SK-N-SH (cell line): ENCODE results near the gene ESF1. TPM values are rescaled to one million over a fixed set of nuclear protein-coding genes. Genes with fewer than 3 reads are reported as not detected.

Experiments
- CTCF ChIA-PET: fragments of 300-600, 350-600 bp; formaldehyde crosslinking; extraction: SDS; loops from one replicate; lab custom pipeline; 2021; lab: Yijun Ruan, JAX
- POLR2A ChIA-PET: fragments of 350-600 bp; sonication (Branson Sonifier 250); formaldehyde crosslinking; extraction: SDS; loops from one replicate; lab custom pipeline; 2020; ENCODE audit warnings: antibody characterized with exemption, inconsistent platforms; lab: Yijun Ruan, JAX
- DNase-seq: peaks from one replicate; pipeline ENCODE4 v3.0.0; 2012
- H2AFZ ChIP-seq: fragments of 200-600 bp; sonication (generic); 2 replicates; pipeline ENCODE4 v1.8.1; 2016; ENCODE audit warnings: antibody characterized with exemption, mild to moderate bottlenecking, low read depth
- H3F3A ChIP-seq: fragments of 200-600 bp; sonication (generic); replicated peaks from 2 replicates; pipeline ENCODE3; 2016; ENCODE audit warnings: antibody characterized with exemption, mild to moderate bottlenecking; ENCODE audit not compliant: insufficient read depth
- H3K27ac ChIP-seq, 2 experiments: fragments of 200-500 bp in 1 of 2; fragments of 200-600 bp in 1 of 2; sonication (Bioruptor generic) in 1 of 2; sonication (generic), shearing (Covaris generic) in 1 of 2; 2 replicates each; pipeline versions ENCODE4 v1.5.1 to v1.6.1; 2014 to 2016; ENCODE audit warnings: low read depth in 2 of 2, inconsistent platforms in 1 of 2, low read length in 1 of 2, mild to moderate bottlenecking in 1 of 2, mixed read lengths in 1 of 2
- H3K27me3 ChIP-seq: fragments of 200-600 bp; sonication (generic), shearing (Covaris generic); 2 replicates; pipeline ENCODE4 v1.6.1; 2016; ENCODE audit warnings: mixed run types; ENCODE audit not compliant: insufficient read depth
- H3K36me3 ChIP-seq, 2 experiments: fragments of 200-500 bp in 1 of 2; fragments of 200-600 bp in 1 of 2; sonication (Bioruptor generic) in 1 of 2; sonication (generic) in 1 of 2; replicated peaks in 1 of 2; 2 replicates each; pipeline versions ENCODE3 to v1.5.1; 2014 to 2016; ENCODE audit warnings: low read length in 1 of 2, mild to moderate bottlenecking in 1 of 2; ENCODE audit not compliant: insufficient read depth in 2 of 2, control insufficient read depth in 1 of 2
- H3K4me1 ChIP-seq, 2 experiments: fragments of 200-500 bp in 1 of 2; fragments of 200-600 bp in 1 of 2; sonication (Bioruptor generic) in 1 of 2; sonication (generic), shearing (Covaris generic) in 1 of 2; 2 replicates each; pipeline versions ENCODE4 v1.5.1 to v1.6.1; 2014 to 2016; ENCODE audit warnings: low read depth in 1 of 2, low read length in 1 of 2, mixed run types in 1 of 2; ENCODE audit not compliant: insufficient read depth in 2 of 2, control insufficient read depth in 1 of 2
- H3K4me2 ChIP-seq: fragments of 200-600 bp; sonication (generic), shearing (Covaris generic); 2 replicates; pipeline ENCODE4 v1.6.1; 2017; ENCODE audit warnings: mixed run types
- H3K4me3 ChIP-seq, 2 experiments: fragments of 200-500 bp in 1 of 2; fragments of 200-600 bp in 1 of 2; sonication (Bioruptor generic) in 1 of 2; sonication (generic), shearing (Covaris generic) in 1 of 2; 2 replicates each; pipeline versions ENCODE4 v1.5.1 to v1.8.1; 2014 to 2016; ENCODE audit warnings: low read depth in 2 of 2, inconsistent platforms in 1 of 2, low read length in 1 of 2, mild to moderate bottlenecking in 1 of 2, mixed read lengths in 1 of 2, moderate library complexity in 1 of 2
- H3K79me2 ChIP-seq: fragments of 200-600 bp; sonication (generic); 2 replicates; pipeline ENCODE4 v1.8.1; 2017; ENCODE audit warnings: mild to moderate bottlenecking; ENCODE audit not compliant: insufficient read depth
- H3K9ac ChIP-seq: fragments of 200-600 bp; sonication (generic); 2 replicates; pipeline ENCODE4 v1.6.1; 2017; ENCODE audit warnings: mixed run types
- H3K9me2 ChIP-seq: fragments of 200-600 bp; sonication (generic); 2 replicates; pipeline ENCODE4 v1.6.1; 2017; ENCODE audit warnings: mixed run types
- H3K9me3 ChIP-seq: fragments of 200-600 bp; sonication (generic); 2 replicates; pipeline ENCODE4 v1.6.1; 2017; ENCODE audit warnings: mixed run types, mild to moderate bottlenecking, moderate library complexity
- H4K20me1 ChIP-seq: fragments of 200-600 bp; sonication (generic); 2 replicates; pipeline ENCODE4 v1.6.1; 2017; ENCODE audit warnings: mild to moderate bottlenecking, mixed run types; ENCODE audit not compliant: insufficient read depth
- EP300 ChIP-seq, 2 experiments: IDR thresholded peaks; 2 replicates each; pipeline versions ENCODE4 v1.4.0 to v1.6.1; 2012; ENCODE audit warnings: borderline replicate concordance in 1 of 2, low read depth in 1 of 2, low read length in 1 of 2
- FOSL2 ChIP-seq: IDR thresholded peaks from 2 replicates; pipeline ENCODE4 v1.4.0; 2012; ENCODE audit warnings: low read depth, mild to moderate bottlenecking, moderate library complexity, borderline replicate concordance
- FOXJ3 ChIP-seq: sonication (generic); formaldehyde crosslinking; IDR thresholded peaks from 2 replicates; pipeline ENCODE4 v1.5.1; 2020; ENCODE audit warnings: mild to moderate bottlenecking, missing genetic modification reagents
- FOXM1 ChIP-seq: IDR thresholded peaks from 2 replicates; pipeline ENCODE4 v1.4.0; 2012; ENCODE audit warnings: low read depth, mild to moderate bottlenecking
- GABPA ChIP-seq: IDR thresholded peaks from 2 replicates; pipeline ENCODE4 v1.4.0; 2012; ENCODE audit warnings: low read depth, mild to moderate bottlenecking
- NRF1 ChIP-seq: IDR thresholded peaks from 2 replicates; pipeline ENCODE4 v1.6.1; 2012; ENCODE audit warnings: low read depth, mild to moderate bottlenecking, low read length
- RAD21 ChIP-seq: IDR thresholded peaks from 2 replicates; pipeline ENCODE4 v1.6.1; 2012; ENCODE audit warnings: mild to moderate bottlenecking, low read length
- RCOR1 ChIP-seq: fragments of 150-350 bp; IDR thresholded peaks from 2 replicates; pipeline ENCODE4 v1.6.1; 2017; ENCODE audit warnings: antibody characterized with exemption, low read length
- RFX5 ChIP-seq: IDR thresholded peaks from 2 replicates; pipeline ENCODE4 v1.6.1; 2012; ENCODE audit warnings: mild to moderate bottlenecking, improper control_type of control experiment, low read length
- RXRA ChIP-seq: IDR thresholded peaks from 2 replicates; pipeline ENCODE4 v1.4.0; 2012; ENCODE audit warnings: low read depth, mild to moderate bottlenecking, borderline replicate concordance
- SIN3A ChIP-seq: IDR thresholded peaks from 2 replicates; pipeline ENCODE4 v1.6.1; 2012; ENCODE audit warnings: low read depth, mild to moderate bottlenecking, low read length, moderate library complexity, borderline replicate concordance
- TAF1 ChIP-seq: IDR thresholded peaks from 2 replicates; pipeline ENCODE4 v1.6.1; 2012; ENCODE audit warnings: low read depth, mild to moderate bottlenecking, low read length, moderate library complexity, borderline replicate concordance
- TCF12 ChIP-seq: IDR thresholded peaks from 2 replicates; pipeline ENCODE4 v1.4.0; 2012
- WGBS: methylation state at CpG from one replicate; pipeline ENCODE4 v1.1.6; 2017; ENCODE audit warnings: low lambda C conversion rate; 5-methylcytosine and 5-hydroxymethylcytosine counted together
- polyA plus RNA-seq, 3 experiments: library from polyadenylated mRNA; depleted of rRNA; stranded (reverse); fragments of >200 nt; gene quantifications; 2 replicates each; pipeline ENCODE4 v1.2.3, GENCODE V29; 2012
- TF ChIP-seq, protein P1 (sequence below): IDR thresholded peaks from 2 replicates; pipeline ENCODE4 v1.4.0; 2012; ENCODE audit warnings: low read depth
- TF ChIP-seq, protein P2 (sequence below): IDR thresholded peaks from 2 replicates; pipeline ENCODE4 v1.4.0; 2012; ENCODE audit warnings: low read depth, borderline replicate concordance
- TF ChIP-seq, protein P3 (sequence below): fragments of 200-600 bp; sonication (generic); IDR thresholded peaks from 2 replicates; pipeline ENCODE4 v1.6.1; 2017; ENCODE audit warnings: antibody characterized with exemption, mild to moderate bottlenecking, moderate library complexity
- TF ChIP-seq, protein P4 (sequence below): IDR thresholded peaks from 2 replicates; pipeline ENCODE4 v1.4.0; 2012; ENCODE audit warnings: low read depth, borderline replicate concordance
- TF ChIP-seq, protein P5 (sequence below): fragments of 150-350 bp; IDR thresholded peaks from 2 replicates; pipeline ENCODE4 v1.6.1; 2017; ENCODE audit warnings: antibody characterized with exemption, low read length, low read depth, borderline replicate concordance
- TF ChIP-seq, protein P6 (sequence below): fragments of 150-350 bp; IDR thresholded peaks from 2 replicates; pipeline ENCODE4 v1.6.1; 2016; ENCODE audit warnings: mild to moderate bottlenecking, low read depth, low read length

ESF1 gene
- polyA plus RNA-seq, 1 of the 3 experiments (the other 2 are of a cell fraction) = 1.4 TPM

DNA sequence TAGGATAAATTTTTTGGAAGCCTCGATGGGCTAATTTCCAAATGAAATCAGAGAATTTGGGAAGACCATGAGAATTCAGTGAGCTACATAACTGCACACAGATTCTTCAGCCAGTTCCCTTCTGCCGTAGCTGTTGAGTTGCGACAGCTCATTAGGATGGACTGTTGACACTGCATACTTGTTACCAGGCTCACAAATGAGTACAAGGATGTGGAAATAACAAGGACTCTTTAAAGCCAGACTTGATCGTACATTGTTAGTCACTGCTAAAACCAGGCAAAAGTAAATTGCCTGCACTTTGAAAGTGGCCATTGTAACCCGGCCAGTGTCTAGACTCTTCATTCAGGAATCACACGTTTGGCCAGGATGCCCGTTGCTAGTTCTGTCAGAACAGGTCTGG lies 37.2 kb upstream of the ESF1 start:
- ChIA-PET POLR2A (no interaction called here), CTCF (interaction anchor here (1.2 kb wide), 1 partner anchor 233 kb away, joined by 3 read pairs; no protein-coding TSS in a partner anchor)
- 91% methylated on average over 7 of the region's 7 CpGs for WGBS

DNA sequence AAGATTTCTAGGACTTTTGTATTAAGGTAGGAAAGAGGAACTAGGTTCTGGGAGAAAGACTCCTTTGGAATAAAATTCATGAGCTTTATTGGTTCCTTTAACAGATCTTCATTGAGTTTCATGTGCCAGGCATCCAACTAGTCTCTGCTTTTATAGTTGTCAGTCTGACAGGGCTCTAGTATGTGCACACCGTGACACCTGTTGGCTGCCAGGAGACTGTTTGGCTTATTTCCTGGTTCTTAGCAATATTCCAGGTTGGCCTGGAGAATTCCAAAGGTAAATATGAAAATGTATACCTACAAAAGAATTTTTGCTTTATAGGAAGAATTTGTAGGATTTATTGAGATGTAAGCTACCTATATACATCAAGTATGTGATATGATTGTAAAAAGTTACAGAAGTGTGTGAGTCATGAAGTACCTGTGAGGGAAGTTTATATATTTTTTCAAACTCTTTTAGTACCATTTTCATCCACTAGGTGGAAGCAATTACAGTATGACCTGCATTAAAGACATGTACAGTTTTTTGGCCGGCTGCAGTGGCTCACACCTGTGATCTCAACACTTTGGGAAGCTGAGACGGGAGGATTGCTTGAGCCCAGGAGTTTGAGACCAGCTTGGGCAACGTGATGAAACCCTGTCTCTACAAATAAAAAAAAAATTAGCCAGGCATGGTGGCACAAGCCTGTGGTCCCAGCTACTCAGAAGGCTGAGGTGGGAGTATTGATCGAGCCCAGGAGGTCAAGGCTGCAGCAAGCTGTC lies 35.3 kb upstream of the ESF1 start:
- Histone ChIP-seq H2AFZ (no peak overlapping the region), H3K9me2 (no peaks in the 10 kb centered on the region), H3K4me1 (peaks cover 0 to 10% of the 10 kb centered on the region in 2 experiments; a peak in 1 of 4 replicates), H3K4me3 (peak overlapping the region in 1 of 2 experiments; percentile 9; a peak in 1 of 4 replicates), H3K9ac (no peak overlapping the region), H3K27ac (no peak overlapping the region), H3K36me3 (peaks cover 31 to 38% of the 10 kb centered on the region in 2 experiments), H3K27me3 (no peaks in the 10 kb centered on the region), H3K4me2 (no peak overlapping the region), H3F3A (peaks cover 4% of the 10 kb centered on the region), H4K20me1 (no peaks in the 10 kb centered on the region), H3K79me2 (no peaks in the 10 kb centered on the region), H3K9me3 (no peaks in the 10 kb centered on the region)
- DNase-seq = peak; percentile 44
- ChIA-PET POLR2A (no interaction called here), CTCF (interaction anchor here (0.7 to 2.7 kb wide), 25 partner anchors 9 to 321 kb away, joined by 3 to 44 read pairs (median 5); no protein-coding TSS in a partner anchor)
- WGBS = 29% methylated on average over 5 of the region's 5 CpGs
- TF ChIP-seq RCOR1 (no peak), TAF1 (no peak), RAD21 (peak; percentile 62), FOSL2 (no peak), GABPA (no peak), FOXJ3 (CRISPR knock-in tag) (no peak), SIN3A (no peak), NRF1 (no peak), RXRA (no peak), RFX5 (no peak), FOXM1 (no peak), EP300 (IDR thresholded peaks at IDR 0.05; ENCODE audit: borderline replicate concordance in 1 of 2, low read depth in 1 of 2, low read length in 1 of 2) (no peak), TCF12 (no peak)
- TF ChIP-seq, protein P1, sequence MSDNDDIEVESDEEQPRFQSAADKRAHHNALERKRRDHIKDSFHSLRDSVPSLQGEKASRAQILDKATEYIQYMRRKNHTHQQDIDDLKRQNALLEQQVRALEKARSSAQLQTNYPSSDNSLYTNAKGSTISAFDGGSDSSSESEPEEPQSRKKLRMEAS = no peak
- TF ChIP-seq, protein P2, sequence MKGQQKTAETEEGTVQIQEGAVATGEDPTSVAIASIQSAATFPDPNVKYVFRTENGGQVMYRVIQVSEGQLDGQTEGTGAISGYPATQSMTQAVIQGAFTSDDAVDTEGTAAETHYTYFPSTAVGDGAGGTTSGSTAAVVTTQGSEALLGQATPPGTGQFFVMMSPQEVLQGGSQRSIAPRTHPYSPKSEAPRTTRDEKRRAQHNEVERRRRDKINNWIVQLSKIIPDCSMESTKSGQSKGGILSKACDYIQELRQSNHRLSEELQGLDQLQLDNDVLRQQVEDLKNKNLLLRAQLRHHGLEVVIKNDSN = no peak
- TF ChIP-seq, protein P3, sequence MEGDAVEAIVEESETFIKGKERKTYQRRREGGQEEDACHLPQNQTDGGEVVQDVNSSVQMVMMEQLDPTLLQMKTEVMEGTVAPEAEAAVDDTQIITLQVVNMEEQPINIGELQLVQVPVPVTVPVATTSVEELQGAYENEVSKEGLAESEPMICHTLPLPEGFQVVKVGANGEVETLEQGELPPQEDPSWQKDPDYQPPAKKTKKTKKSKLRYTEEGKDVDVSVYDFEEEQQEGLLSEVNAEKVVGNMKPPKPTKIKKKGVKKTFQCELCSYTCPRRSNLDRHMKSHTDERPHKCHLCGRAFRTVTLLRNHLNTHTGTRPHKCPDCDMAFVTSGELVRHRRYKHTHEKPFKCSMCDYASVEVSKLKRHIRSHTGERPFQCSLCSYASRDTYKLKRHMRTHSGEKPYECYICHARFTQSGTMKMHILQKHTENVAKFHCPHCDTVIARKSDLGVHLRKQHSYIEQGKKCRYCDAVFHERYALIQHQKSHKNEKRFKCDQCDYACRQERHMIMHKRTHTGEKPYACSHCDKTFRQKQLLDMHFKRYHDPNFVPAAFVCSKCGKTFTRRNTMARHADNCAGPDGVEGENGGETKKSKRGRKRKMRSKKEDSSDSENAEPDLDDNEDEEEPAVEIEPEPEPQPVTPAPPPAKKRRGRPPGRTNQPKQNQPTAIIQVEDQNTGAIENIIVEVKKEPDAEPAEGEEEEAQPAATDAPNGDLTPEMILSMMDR = peak; percentile 77
- TF ChIP-seq, protein P4, sequence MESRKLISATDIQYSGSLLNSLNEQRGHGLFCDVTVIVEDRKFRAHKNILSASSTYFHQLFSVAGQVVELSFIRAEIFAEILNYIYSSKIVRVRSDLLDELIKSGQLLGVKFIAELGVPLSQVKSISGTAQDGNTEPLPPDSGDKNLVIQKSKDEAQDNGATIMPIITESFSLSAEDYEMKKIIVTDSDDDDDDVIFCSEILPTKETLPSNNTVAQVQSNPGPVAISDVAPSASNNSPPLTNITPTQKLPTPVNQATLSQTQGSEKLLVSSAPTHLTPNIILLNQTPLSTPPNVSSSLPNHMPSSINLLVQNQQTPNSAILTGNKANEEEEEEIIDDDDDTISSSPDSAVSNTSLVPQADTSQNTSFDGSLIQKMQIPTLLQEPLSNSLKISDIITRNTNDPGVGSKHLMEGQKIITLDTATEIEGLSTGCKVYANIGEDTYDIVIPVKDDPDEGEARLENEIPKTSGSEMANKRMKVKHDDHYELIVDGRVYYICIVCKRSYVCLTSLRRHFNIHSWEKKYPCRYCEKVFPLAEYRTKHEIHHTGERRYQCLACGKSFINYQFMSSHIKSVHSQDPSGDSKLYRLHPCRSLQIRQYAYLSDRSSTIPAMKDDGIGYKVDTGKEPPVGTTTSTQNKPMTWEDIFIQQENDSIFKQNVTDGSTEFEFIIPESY = no peak
- TF ChIP-seq, protein P5, sequence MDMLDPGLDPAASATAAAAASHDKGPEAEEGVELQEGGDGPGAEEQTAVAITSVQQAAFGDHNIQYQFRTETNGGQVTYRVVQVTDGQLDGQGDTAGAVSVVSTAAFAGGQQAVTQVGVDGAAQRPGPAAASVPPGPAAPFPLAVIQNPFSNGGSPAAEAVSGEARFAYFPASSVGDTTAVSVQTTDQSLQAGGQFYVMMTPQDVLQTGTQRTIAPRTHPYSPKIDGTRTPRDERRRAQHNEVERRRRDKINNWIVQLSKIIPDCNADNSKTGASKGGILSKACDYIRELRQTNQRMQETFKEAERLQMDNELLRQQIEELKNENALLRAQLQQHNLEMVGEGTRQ = no peak
- TF ChIP-seq, protein P6, sequence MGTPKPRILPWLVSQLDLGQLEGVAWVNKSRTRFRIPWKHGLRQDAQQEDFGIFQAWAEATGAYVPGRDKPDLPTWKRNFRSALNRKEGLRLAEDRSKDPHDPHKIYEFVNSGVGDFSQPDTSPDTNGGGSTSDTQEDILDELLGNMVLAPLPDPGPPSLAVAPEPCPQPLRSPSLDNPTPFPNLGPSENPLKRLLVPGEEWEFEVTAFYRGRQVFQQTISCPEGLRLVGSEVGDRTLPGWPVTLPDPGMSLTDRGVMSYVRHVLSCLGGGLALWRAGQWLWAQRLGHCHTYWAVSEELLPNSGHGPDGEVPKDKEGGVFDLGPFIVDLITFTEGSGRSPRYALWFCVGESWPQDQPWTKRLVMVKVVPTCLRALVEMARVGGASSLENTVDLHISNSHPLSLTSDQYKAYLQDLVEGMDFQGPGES = no peak

More for the DNA sequence above, 37.2 kb upstream of the ESF1 start:
- H3K9me2 ChIP-seq = no peaks in the 10 kb centered on the region
- TF ChIP-seq FOXJ3 (CRISPR knock-in tag) = no peak
- peaks cover 20% of the 10 kb centered on the region in 2 experiments for H3K36me3 ChIP-seq
- H3K79me2 ChIP-seq = no peaks in the 10 kb centered on the region
- no peak overlapping the region for H3K4me3 ChIP-seq
- H3K9me3 ChIP-seq = no peaks in the 10 kb centered on the region
- H3K4me1 ChIP-seq = peaks cover 0 to 6% of the 10 kb centered on the region in 2 experiments; a peak in 1 of 4 replicates
- H3K9ac ChIP-seq = no peak overlapping the region
- H3K4me2 ChIP-seq = no peak overlapping the region
- DNase-seq = no peak
- H2AFZ ChIP-seq = no peak overlapping the region
- peaks cover 4% of the 10 kb centered on the region for H3F3A ChIP-seq
- H3K27ac ChIP-seq = no peak overlapping the region
- no peaks in the 10 kb centered on the region for H3K27me3 ChIP-seq
- no peaks in the 10 kb centered on the region for H4K20me1 ChIP-seq
